PFSK-1 (cell line): Measurements from ENCODE around the gene IGSF23.

Experiments
- FOXP2 ChIP-seq: optimal IDR thresholded peaks from 2 replicates; pipeline ENCODE3; 2011; ENCODE audit warnings: borderline replicate concordance, control low read depth, inconsistent platforms; ENCODE audit not compliant: insufficient read depth; ENCODE audit errors: extremely low read length, extremely low read depth
- POLR2AphosphoS5 ChIP-seq: IDR thresholded peaks from 2 replicates; pipeline ENCODE4 v1.6.1; 2012; ENCODE audit warnings: low read depth, mild to moderate bottlenecking, control low read depth, low read length, moderate library complexity
- REST ChIP-seq, 2 experiments: IDR thresholded peaks; 2 replicates each; pipeline versions ENCODE4 v1.6.1 to v1.8.0; 2011 to 2012; ENCODE audit warnings: low read depth in 2 of 2, low read length in 2 of 2, control low read depth in 1 of 2, inconsistent platforms in 1 of 2, mild to moderate bottlenecking in 1 of 2, moderate library complexity in 1 of 2; ENCODE audit not compliant: insufficient read depth in 1 of 2
- SIN3A ChIP-seq: IDR thresholded peaks from 2 replicates; pipeline ENCODE4 v1.6.1; 2012; ENCODE audit warnings: mild to moderate bottlenecking, low read length, moderate library complexity, borderline replicate concordance; ENCODE audit not compliant: insufficient read depth
- TAF1 ChIP-seq: IDR thresholded peaks from 2 replicates; pipeline ENCODE4 v1.6.1; 2012; ENCODE audit warnings: low read length, control low read depth, borderline replicate concordance; ENCODE audit not compliant: insufficient read depth

Gene IGSF23

DNA sequence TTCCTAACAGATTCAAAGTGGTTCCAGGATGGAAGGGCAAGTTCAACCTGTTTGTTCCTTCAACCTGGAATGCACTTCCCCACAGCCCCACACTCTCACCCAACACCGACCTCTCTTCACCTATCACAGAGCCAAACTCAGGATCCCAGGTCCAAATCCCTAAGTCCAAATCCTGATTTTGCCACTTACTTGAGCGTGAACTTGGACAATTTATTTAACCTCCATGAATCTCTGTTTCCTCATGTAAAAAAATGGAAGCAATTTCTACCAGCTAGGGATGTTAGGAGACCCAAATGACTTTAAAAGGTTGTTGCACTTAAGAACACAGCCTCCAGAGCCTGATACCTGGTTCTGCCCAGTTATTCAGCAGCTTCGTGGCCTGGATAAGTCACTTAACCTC is 5.4 kb upstream of the IGSF23 start:
- no peak for TF ChIP-seq SIN3A
- no peak for TF ChIP-seq REST (IDR thresholded peaks at IDR 0.05; ENCODE audit: insufficient read depth in 1 of 2, low read depth in 2 of 2, low read length in 2 of 2)
- no peak for TF ChIP-seq FOXP2
- TF ChIP-seq TAF1, result no peak
- no peak for TF ChIP-seq POLR2AphosphoS5

GRCh38 chr19:44608391-44608821 is 5.0 kb upstream of the IGSF23 start:
- no peak for TF ChIP-seq POLR2AphosphoS5
- no peak for TF ChIP-seq REST (IDR thresholded peaks at IDR 0.05; ENCODE audit: insufficient read depth in 1 of 2, low read depth in 2 of 2, low read length in 2 of 2)
- TF ChIP-seq SIN3A, result no peak
- no peak for TF ChIP-seq FOXP2
- TF ChIP-seq TAF1, result no peak

GRCh38 chr19:44609219-44609618 is 4.1 kb upstream of the IGSF23 start:
- TF ChIP-seq FOXP2 (no peak), POLR2AphosphoS5 (no peak), SIN3A (no peak), TAF1 (no peak), REST (IDR thresholded peaks at IDR 0.05; ENCODE audit: insufficient read depth in 1 of 2, low read depth in 2 of 2, low read length in 2 of 2) (no peak)

GRCh38 chr19:44611812-44612295 is 1.5 kb upstream of the IGSF23 start:
- TF ChIP-seq REST (IDR thresholded peaks at IDR 0.05; ENCODE audit: insufficient read depth in 1 of 2, low read depth in 2 of 2, low read length in 2 of 2) (no peak), POLR2AphosphoS5 (no peak), TAF1 (no peak), FOXP2 (no peak), SIN3A (no peak)

DNA sequence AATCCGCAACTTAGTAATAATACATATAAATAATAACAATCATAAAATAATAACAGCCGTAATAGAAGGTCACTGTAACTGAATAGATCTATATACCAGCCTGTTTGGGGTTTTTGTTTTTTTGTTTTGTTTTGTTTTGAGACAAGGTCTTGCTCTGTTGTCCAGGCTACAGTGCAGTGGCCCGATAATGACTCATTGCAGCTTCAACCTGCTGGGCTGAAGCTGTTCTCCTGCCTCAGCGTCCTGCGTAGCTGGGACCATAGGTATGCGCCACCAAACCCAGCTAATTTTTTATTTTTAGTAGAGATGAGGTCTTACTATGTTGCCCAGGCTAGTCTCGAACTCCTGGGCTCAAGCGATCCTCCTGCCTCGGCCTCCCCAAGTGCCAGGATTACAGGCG is 950 bp downstream of the IGSF23 start:
- TF ChIP-seq FOXP2, result no peak
- TF ChIP-seq SIN3A, result no peak
- no peak for TF ChIP-seq TAF1
- TF ChIP-seq REST (IDR thresholded peaks at IDR 0.05; ENCODE audit: insufficient read depth in 1 of 2, low read depth in 2 of 2, low read length in 2 of 2), result no peak
- TF ChIP-seq POLR2AphosphoS5, result no peak
